HG02943 (cell line): ENCODE results near the gene SHH.

Source experiments
- ATAC-seq: cut with Tn5 transposase; IDR thresholded peaks from one replicate; pipeline ENCODE4 v1.9.1; 2021; ENCODE audit warnings: mild to moderate bottlenecking, low read depth, moderate library complexity; ENCODE audit not compliant: unreplicated experiment

SHH gene

DNA sequence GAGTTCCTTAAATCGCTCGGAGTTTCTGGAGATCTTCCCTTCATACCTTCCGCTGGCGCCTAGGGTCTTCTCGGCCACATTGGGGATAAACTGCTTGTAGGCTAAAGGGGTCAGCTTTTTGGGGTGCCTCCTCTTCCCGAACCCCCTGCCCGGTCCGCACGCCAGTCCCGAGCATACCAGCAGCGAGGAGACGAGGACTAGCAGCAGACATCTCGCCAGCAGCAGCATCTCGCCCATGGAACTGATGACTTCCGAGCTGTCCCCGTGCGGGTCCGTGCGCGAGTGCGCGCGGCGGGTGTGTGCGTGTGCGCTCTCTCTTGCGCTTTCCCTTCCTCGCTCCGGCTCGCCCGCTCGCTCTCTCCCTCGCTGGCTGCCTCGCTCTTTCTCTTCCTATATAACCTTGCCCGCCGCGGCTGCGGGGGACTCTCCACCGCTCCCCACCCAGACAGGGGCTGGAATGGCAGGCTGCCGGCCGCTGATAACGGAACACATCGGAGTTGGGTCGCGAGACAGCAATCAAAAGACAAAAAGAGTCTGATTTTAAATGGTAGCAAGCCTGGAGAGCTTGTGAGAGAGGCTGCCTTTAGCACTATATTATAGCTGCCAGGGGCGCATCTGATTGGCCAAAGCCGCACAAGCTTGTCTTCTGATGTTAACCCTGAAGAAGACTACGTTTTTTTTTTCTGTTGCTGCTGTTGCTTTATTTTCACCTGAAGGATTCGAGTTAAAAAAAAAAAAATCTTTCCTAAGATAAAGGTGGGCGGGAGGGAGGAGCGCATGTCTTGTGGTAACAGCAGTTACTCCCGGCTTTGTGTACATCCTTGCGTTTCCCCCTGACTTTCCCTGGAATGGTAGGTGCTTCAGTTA, at the start of gene SHH:
TSS of gene SHH (minus strand) at position 569 of the 867 bp plus-strand sequence. CDS start at position 228, 341 bp downstream.
- ATAC-seq: no peak

- no peak for ATAC-seq
Observed at GRCh38 chr7:155861480-155861868, 49.2 kb upstream of the SHH start.

DNA sequence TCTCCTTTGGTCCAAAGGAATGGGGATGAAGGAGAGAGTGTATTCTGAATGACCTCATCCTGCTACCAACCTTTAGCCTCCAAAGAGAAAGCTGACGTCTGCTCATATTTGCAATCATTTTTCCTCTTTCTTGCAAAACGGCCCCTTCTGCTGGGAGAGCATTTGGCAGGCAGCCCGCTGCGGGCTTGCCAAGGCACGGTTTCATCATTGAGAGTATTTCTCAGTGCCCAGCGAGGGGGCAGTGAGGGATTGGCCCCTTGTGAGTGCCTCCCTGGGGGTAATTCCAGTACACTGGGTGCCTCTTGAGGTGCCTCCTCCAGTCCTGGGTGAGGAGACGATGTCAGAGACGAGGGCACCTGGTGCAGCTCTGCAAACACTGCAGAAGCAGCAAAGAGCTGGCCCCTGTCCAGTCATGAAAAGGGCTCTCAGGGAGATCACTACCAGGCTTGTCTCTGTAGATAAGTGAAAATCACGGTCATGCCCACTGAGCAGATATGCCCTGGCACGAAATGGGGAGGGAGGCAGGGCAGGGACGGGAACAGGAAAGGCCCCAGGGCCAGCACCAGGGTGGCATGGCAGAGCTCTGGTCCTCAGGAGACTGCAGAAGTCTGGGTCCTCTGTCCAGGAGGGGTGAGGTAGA, 48.7 kb upstream of the SHH start:
- ATAC-seq: no peak

DNA sequence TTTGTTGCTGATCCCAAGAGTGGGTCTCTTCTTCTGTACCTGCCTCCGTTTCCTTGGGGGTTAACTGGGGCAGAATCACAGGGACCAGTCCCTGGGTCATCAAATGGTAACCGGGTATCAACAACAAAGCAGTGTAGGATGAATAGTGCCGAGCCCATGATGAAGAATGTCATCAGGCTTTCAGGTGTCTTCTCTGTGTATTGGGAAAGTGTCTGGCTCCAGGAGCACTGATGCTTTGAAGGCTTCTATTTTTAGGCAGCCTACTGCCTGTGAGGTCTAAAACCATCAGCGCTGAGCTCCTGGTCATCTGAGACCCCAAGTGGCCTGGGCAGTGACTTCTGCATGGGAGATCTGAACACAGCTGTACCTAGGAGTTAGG, 48.2 kb upstream of the SHH start:
- ATAC-seq: no peak

GRCh38 chr7:155858521-155859061, 46.3 kb upstream of the SHH start:
- no peak for ATAC-seq

GRCh38 chr7:155857141-155857540, 44.9 kb upstream of the SHH start:
- ATAC-seq: no peak

- ATAC-seq: no peak
Observed at GRCh38 chr7:155856656-155857055, 44.4 kb upstream of the SHH start.

DNA sequence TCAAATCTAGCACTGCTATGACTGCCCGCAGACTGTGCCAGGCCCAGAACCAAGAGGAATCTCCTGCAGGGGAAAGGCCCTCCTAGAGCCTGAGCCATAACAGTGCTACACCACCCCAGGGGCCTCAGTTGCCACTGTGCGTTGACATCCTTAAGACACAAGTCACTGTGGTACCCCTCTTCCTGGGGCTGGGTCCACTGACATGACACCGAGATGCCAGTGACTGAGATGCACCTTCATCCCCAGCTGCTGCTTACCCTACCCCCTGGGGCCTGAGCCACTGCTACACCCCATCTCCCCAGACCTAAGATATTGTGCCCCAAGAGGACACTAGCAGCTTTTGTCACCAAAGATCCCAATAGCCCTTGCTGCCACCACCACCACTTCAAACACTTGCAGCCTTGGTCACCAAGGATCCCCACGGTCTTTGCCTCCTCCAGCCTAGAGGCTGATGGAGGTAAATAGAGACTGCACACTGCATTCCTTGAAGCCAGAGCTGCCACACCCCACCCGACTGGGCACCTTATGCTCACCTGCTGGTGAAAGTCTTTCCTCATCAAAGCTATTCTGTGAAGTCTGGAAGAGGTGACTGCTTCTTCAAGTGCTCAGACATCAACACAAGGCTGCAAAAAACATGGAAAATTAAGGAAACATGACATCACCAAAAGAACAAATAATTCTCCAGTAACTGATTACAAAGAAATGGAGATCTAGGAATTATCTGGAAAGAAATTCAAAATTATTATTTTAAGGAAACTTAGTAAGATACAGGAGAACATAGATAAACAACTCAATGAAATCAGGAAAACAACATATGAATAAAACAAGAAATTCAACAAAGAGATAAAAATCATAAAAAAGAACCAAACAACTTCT, 40.4 kb upstream of the SHH start:
- ATAC-seq: no peak

- ATAC-seq: no peak
Observed at GRCh38 chr7:155851892-155852291, 39.6 kb upstream of the SHH start.

DNA sequence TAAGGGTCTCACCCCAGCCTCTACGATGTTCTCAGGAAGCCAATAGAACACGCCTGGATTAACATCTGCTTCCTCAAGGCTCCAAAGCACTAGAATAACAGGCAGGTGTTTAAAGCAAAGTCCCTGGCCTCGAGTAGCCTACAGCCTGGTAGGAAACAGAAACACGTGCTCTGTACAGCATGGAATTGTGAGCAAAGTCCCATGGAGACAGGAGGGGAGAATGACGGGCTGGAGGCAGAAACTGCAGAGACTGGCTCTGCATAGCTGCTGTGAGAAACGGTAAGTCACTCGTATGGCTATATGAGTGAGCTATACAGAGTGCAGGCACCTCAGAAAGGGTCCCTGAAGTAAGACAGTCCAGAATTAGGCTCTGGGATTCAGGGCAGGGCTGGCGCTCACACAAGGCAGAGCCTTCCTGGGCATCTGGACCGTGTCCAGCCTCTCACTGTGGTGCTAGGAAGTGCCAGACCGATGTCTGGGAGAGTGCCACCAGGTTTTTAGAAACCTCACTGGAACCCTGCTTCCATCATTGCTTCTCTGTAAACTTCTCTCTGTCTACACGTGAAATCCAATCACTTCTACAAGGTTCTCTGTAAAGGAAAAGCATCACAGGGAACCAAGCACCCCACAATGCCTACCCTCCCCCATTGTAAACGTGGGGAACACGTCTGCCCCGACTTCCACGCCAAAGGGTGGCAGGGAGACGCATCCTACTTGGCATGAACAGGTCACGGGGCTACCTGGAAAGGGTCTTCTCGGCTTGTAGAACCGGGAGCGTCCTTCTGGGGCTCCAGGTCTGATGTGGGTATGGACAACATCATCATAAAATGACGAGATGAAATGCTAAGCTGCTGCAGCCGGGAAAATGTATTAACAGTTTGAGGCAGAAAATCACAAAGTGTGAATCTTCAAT, 38.8 kb upstream of the SHH start:
- ATAC-seq: no peak

DNA sequence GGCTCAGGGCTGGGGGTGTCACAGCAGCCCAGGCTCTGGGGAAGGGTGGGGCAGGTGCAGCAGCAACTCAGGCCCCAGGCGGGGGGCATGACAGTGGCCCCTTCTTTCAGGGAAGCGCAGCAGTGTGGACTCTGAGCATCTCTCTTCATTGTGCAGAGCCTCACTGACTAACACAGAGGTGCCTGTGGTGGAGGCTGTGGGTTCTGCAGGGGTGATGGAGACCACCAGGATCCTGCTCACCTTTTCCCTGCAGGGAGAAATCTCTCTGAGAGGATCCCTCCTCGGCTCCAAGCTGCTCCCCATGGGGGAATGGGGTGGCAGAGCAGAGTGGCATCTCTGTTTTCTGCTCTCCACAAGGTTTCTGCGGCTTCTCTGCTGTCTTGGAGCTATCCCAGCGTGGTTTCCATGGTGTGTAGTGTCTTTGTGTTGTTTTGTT, 37.8 kb upstream of the SHH start:
- no peak for ATAC-seq

- ATAC-seq: no peak
Observed at GRCh38 chr7:155848691-155849669, 36.7 kb upstream of the SHH start.

- ATAC-seq: no peak
Observed at GRCh38 chr7:155847821-155848435, 35.7 kb upstream of the SHH start.

DNA sequence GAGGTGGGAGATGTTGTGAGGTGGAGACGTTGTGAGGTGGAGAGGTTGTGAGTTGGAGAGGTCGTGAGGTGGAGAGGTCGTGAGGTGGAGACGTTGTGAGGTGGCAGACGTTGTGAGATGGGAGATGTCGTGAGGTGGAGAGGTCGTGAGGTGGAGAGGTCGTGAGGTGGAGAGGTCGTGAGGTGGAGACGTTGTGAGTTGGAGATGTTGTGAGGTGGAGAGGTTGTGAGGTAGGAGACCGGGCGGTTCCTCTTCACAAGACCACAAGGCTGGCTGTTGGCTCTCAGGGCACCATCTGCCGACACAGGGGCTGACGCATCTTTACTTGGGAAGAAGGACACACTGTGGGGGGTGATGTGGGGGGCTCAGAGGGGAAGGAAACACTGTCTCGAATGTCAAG, 34.7 kb upstream of the SHH start:
- no peak for ATAC-seq

GRCh38 chr7:155846156-155846555, 33.9 kb upstream of the SHH start:
- ATAC-seq: no peak

GRCh38 chr7:155845226-155845625, 33.0 kb upstream of the SHH start:
- no peak for ATAC-seq

DNA sequence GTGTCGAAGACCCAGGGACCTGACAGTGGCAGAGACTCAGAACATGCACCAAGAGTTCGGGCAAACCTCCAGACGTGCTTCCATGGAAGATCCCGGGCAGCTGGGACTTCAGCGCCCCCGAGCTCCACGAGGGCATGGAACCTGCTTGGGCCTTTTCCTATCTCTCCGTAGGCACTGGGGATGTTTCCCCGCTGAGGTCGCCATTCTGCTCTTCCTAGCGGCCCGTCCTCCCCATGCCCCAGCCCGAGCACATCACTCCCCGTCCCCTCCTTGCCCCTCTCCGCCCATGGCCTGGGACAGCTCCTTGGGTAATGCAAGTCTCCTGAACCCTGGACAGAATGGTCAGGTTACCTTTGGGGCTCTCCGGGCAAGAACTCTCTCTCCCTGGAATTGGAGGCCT, 32.3 kb upstream of the SHH start:
- no peak for ATAC-seq

DNA sequence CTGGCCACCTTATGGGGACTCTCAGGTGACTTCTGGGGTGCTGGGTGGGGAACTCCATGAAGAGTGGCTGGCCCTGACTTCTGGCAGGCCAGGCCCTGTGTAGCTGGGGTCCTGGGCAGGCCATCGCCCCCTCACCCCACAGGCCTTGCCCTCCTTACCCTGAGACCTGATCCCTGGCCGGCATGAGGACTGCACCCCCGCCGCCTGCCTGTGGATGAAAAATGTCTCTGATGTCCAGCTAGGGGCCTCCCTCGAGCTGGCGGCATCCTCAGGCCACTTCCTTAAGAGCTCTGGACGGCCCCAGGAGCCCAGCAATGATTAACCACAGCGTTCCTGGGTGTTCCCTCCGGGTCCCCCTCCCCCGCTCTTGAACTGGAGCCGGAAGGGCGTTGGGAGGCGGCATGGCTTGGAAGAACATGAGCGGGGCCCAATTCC, 31.8 kb upstream of the SHH start:
- no peak for ATAC-seq
